Activated gamma-delta T cell treated with Interleukin-2 at 50 U/mL for 16 hours (primary cell): ENCODE measurements around the gene APC2.
"Not testable (repeated sequence)": the region's sequence is repeated elsewhere in the genome, so short reads cannot be mapped to it uniquely, and the experiment has no call there.

Source experiments
- DNase-seq: peaks from one replicate; pipeline ENCODE4 v3.0.0-alpha.2; 2020

The APC2 gene

GRCh38 chr19:1514295-1514661 lies 64.4 kb downstream of the APC2 start:
- no peak for DNase-seq

GRCh38 chr19:1514986-1515721 lies 65.2 kb downstream of the APC2 start:
- DNase-seq, result no peak

- DNase-seq, result no peak
These were observed 66.5 kb downstream of the APC2 start for GRCh38 chr19:1516395-1516753.

- no peak for DNase-seq
These were observed 68.5 kb downstream of the APC2 start for GRCh38 chr19:1518471-1518870.

- not testable (repeated sequence) for DNase-seq
These were observed 69.9 kb downstream of the APC2 start for GRCh38 chr19:1519802-1520201.

GRCh38 chr19:1520203-1520780 lies 70.4 kb downstream of the APC2 start:
- no peak for DNase-seq

GRCh38 chr19:1521636-1522035 lies 71.7 kb downstream of the APC2 start:
- no peak for DNase-seq

- DNase-seq, result no peak
These were observed 72.1 kb downstream of the APC2 start for GRCh38 chr19:1522061-1522460.

GRCh38 chr19:1522838-1523237 lies 72.9 kb downstream of the APC2 start:
- no peak for DNase-seq
